ENCODE results near the gene KLHL22.

KLHL22 gene

DNA sequence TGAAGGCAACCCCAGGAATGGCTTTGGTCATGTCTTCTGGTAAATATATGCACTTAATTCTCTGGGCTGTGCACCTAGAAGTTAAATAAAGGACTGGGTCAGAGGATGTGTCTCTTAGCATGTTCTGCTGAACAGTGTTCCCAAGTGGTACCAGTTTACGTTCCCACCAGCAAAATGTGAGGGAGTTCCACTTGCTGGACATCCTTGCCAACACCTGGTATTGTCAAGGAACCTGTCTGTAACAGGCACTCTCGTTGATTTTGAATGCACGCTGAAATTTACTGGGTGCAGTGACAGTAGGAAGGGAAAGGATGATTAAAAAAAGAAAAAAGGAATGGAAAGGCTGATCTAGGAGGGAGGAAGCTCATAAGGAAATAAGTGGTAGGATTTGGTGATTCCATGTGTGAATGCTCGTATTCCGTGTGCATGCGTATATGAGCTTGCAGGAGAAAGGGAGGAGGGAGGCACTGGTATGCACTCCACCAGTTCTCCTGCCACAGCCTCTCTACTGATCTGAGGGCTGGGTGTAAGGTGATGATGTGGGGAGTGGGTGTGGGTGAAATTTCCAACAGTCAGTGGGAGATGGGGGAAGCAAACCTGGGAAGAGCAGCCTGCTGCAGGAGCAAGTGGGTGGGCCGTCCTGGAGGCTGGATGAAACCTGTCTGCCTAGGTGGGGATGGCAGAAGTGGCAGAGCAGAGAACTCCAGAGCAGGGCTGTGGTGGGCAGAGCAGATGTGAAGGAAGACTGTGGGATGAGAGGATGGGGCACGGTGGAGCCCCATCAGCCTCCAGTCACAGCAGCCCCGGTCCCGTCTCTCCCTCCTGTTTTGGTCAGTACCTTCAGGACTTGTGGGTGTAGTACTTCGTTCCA is 26.8 kb upstream of the KLHL22 start:
- H3K4me3 ChIP-seq (ENCODE audit: low read length): no peak overlapping the region
- TF ChIP-seq, protein P1, sequence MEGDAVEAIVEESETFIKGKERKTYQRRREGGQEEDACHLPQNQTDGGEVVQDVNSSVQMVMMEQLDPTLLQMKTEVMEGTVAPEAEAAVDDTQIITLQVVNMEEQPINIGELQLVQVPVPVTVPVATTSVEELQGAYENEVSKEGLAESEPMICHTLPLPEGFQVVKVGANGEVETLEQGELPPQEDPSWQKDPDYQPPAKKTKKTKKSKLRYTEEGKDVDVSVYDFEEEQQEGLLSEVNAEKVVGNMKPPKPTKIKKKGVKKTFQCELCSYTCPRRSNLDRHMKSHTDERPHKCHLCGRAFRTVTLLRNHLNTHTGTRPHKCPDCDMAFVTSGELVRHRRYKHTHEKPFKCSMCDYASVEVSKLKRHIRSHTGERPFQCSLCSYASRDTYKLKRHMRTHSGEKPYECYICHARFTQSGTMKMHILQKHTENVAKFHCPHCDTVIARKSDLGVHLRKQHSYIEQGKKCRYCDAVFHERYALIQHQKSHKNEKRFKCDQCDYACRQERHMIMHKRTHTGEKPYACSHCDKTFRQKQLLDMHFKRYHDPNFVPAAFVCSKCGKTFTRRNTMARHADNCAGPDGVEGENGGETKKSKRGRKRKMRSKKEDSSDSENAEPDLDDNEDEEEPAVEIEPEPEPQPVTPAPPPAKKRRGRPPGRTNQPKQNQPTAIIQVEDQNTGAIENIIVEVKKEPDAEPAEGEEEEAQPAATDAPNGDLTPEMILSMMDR (conservative IDR thresholded peaks at IDR 0.05; ENCODE audit: low read length): no peak
- DNase-seq (ENCODE audit: low read depth): no peak

DNA sequence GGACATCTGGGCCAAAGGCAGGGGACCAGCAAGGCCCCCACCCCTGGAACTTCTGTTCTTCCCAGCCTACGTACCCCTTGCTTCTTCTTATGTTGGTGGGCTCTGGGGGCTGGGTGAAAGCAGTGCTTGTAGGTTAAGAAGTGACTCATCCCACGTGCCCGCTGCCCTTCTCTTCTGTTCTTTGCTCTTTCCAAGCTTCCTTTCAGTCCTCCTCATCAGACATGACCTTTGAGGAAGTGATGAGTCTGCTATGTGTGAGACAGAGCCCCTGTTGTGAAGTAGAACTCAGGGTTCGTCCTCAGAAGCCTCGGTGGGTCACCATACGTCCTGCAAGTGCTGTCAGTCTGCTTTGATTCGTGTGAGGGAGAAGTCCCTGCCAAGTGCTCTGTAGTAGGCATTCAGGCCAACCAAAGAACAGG is 24.5 kb upstream of the KLHL22 start:
- H3K4me3 ChIP-seq (ENCODE audit: low read length): no peak overlapping the region
- TF ChIP-seq, protein P1 (conservative IDR thresholded peaks at IDR 0.05; ENCODE audit: low read length): no peak
- DNase-seq (ENCODE audit: low read depth): peak; percentile 38

DNA sequence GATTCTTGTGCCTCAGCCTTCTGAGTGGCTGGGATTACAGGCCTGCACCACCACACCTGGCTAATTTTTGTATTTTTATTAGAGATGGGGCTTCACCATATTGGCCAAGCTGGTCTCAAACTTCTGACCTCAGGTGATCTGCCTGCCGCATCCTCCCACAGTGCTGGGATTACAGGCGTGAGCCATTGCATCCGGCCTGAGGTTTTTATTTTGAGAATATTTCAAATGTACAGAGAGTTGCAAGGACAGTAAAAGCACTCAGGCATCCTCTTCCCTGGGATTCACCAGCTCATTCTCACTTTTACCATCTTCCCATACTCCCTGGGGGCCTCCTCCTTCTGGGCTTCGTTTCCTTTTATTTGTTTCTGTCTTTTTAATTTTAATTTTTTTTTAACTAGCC is 24.0 kb upstream of the KLHL22 start:
- TF ChIP-seq, protein P1 (conservative IDR thresholded peaks at IDR 0.05; ENCODE audit: low read length): no peak
- H3K4me3 ChIP-seq (ENCODE audit: low read length): no peak overlapping the region
- DNase-seq (ENCODE audit: low read depth): no peak

DNA sequence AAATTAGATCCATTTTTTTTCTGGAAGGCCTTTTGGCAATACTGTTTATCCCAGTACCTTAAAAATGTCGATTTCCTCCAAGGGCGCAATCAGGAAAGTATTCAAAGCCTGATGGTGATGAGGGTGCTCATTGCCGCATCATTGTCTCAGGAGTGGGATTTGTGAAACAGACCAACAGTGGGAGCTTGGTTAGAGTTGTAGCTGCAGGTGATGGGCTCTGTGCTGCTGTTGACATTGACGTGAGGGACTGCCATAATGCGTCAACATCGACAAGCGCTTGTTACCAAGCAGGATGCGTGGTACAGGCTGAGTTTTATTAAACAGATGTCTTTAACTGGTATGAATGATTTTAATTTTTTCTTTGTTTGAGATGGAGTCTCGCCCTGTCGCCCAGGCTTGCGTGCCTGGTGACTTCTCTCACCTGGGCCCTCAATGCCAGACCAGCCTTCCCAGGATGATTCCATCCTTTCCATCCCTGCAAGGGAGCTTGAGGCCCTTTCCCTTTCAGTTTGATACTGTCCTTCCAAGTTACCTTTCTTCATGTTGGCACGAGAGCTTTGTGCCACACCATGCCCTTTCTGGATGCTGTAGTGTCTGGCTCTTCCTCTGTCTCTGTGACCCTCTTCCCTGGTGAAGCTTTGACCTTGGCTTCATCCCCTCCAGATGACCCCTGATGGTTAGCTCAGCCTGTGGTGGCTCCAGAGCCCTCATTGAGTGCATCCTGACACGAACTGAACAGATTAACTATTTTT is 22.4 kb upstream of the KLHL22 start:
- TF ChIP-seq, protein P1 (conservative IDR thresholded peaks at IDR 0.05; ENCODE audit: low read length): no peak
- no peak for DNase-seq (ENCODE audit: low read depth)
- no peak overlapping the region for H3K4me3 ChIP-seq (ENCODE audit: low read length)

DNA sequence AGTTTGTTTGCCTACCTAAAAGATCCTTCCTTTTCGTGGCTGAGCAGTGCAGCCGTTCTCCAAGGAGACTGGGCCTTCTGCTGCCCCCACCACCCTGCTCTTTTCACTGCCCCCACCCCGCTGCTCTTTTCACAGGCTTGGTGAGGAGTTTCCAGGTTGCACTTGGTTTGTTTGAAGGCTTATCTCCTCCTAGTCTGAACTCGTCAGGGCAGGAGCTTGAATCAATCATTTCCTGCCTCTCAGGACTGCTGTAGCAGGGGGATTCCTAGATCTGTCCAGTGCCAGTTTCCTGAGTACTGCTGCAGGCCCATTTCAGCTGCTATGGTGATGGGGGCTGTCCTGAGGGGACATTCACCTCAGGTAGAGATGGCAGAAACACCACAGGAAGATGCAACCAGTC is 21.8 kb upstream of the KLHL22 start:
- no peak for DNase-seq (ENCODE audit: low read depth)
- H3K4me3 ChIP-seq (ENCODE audit: low read length): no peak overlapping the region
- TF ChIP-seq, protein P1 (conservative IDR thresholded peaks at IDR 0.05; ENCODE audit: low read length): no peak

DNA sequence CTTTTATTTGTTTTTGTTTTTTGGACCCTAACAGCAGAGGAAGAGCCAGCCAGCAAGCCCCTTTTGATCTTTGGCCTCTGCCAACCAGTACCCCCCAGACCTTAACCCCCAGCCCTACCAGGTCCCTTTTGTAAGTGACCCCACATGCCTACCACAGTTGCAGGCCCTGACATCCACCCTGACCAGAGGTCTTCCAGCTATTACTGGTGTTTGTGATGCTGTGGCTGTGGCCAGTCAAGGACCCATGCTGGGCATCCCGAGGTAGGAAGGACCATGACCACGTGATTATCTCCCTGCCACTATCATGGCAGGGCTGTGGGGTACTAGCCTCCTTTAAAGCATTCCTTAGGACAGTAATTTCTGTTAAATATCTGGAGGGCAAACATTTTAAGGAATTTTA is 20.8 kb upstream of the KLHL22 start:
- H3K4me3 ChIP-seq (ENCODE audit: low read length): no peak overlapping the region
- no peak for DNase-seq (ENCODE audit: low read depth)
- TF ChIP-seq, protein P1 (conservative IDR thresholded peaks at IDR 0.05; ENCODE audit: low read length): no peak

Measured in AG10803 (cell line).